GM19035 (cell line): Measurements from ENCODE around the gene PRSS2.

Experiments
- ATAC-seq: cut with Tn5 transposase; IDR thresholded peaks from one replicate; pipeline ENCODE4 v1.9.1; 2021; ENCODE audit not compliant: unreplicated experiment

Gene PRSS2

DNA sequence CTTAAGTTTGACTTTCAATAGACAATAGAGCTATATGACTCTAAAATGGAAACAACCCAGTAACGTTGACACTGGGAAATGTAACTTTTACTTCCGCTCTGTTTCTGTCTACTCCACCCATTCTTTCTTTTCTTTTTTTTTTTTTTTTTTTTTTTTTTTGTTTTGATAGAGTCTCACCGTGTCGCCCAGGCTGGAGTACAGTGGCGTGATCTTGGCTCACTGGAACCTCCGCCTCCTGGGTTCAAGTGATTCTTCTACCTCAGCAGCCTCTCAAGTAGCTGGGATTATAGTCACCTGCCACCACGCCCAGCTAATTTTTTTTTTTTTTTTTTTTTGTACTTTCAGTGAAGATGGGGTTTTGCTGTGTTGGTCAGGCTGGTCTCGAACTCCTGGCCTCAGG, 13.9 kb downstream of the PRSS2 start:
- ATAC-seq, result no peak

GRCh38 chr7:142785841-142786250, 15.1 kb downstream of the PRSS2 start:
- no peak for ATAC-seq

- no peak for ATAC-seq
These were observed 16.4 kb downstream of the PRSS2 start for GRCh38 chr7:142787034-142787768.

- no peak for ATAC-seq
These were observed 17.0 kb downstream of the PRSS2 start for GRCh38 chr7:142787783-142788182.

DNA sequence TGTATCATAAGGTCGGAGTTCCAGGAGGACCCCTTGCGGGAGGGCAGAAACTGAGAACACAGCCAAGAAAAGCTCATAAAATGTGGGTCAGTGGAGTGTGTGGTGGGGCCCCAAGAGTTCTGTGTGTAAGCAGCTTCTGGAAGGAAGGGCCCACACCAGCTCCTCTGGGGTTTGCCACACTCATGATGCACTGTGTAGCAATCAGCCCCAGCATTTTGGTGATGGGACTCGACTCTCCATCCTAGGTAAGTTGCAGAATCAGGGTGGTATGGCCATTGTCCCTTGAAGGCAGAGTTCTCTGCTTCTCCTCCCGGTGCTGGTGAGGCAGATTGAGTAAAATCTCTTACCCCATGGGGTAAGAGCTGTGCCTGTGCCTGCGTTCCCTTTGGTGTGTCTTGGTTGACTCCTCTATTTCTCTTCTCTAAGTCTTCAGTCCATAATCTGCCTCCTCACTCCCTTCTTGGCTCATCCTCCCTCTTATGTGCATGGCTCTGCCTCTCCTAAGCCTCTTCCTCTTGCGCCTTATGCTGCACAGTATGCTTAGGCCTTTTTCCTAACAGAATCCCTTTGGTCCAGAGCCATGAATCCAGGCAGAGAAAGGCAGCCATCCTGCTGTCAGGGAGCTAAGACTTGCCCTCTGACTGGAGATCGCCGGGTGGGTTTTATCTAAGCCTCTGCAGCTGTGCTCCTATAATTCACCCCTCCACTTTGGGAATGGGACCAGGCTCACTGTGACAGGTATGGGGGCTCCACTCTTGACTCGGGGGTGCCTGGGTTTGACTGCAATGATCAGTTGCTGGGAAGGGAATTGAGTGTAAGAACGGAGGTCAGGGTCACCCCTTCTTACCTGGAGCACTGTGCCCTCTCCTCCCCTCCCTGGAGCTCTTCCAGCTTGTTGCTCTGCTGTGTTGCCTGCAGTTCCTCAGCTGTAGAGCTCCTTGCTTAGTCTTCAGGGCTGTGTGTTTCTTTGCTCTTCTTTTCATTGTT, 17.8 kb downstream of the PRSS2 start:
- no peak for ATAC-seq

GRCh38 chr7:142789441-142789840, 18.7 kb downstream of the PRSS2 start:
- ATAC-seq, result no peak

DNA sequence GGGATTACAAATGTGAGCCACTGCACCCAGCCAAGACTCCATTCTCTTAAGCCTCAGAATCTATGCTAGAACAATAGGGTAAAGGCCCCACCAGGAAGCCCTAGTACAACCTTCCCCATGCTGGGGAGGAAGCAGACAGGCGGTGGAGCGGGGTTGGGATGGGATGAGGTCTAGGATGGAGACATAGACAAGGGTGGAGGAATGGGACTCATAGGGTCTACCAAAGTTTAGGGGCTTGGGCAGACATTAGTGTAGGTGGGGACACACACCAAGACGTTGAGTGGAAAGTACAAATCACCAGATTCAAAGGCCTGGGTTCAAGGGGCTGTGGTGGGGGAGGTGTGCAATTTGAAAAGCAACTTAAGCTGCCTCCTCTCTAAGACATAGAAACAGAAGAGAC, 19.3 kb downstream of the PRSS2 start:
- ATAC-seq, result no peak

GRCh38 chr7:142790555-142790954, 19.8 kb downstream of the PRSS2 start:
- no peak for ATAC-seq

DNA sequence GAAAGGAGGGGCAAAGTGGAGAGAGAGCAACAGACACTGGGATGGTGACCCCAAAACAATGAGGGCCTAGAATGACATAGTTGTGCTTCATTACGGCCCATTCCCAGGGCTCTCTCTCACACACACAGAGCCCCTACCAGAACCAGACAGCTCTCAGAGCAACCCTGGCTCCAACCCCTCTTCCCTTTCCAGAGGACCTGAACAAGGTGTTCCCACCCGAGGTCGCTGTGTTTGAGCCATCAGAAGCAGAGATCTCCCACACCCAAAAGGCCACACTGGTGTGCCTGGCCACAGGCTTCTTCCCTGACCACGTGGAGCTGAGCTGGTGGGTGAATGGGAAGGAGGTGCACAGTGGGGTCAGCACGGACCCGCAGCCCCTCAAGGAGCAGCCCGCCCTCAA, 20.7 kb downstream of the PRSS2 start:
- no peak for ATAC-seq

- ATAC-seq, result no peak
These were observed 21.4 kb downstream of the PRSS2 start for GRCh38 chr7:142792129-142792528.

- ATAC-seq, result no peak
These were observed 21.8 kb downstream of the PRSS2 start for GRCh38 chr7:142792593-142792992.

DNA sequence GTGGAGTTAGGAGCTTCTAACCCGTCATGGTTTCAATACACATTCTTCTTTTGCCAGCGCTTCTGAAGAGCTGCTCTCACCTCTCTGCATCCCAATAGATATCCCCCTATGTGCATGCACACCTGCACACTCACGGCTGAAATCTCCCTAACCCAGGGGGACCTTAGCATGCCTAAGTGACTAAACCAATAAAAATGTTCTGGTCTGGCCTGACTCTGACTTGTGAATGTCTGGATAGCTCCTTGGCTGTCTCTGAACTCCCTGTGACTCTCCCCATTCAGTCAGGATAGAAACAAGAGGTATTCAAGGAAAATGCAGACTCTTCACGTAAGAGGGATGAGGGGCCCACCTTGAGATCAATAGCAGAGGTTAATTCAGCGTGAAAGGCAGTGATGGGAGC, 22.4 kb downstream of the PRSS2 start:
- no peak for ATAC-seq

DNA sequence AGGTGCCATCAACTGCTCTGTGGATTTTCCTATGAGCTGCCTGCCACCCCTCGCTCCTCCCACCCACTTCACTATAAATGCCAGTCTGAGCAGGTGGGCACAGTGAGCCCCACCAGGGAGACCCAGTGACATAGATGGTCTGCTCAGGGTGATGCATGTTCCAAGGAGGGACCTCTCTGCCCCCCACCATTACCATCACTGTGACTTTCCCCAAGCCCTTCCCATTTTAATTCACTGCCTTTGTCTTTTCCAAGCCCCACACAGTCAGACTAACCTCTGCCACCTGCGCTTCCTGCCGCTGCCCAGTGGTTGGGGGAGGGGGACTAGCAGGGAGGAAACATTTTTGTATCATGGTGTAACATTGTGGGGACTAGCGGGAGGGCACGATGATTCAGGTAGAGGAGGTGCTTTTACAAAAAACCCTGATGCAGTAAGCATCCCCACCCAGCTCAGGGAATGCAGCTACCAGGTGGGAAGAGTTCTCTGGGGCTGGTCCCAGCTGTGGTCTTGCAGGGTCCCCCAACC, 24.6 kb downstream of the PRSS2 start:
- no peak for ATAC-seq

- ATAC-seq, result no peak
These were observed 25.3 kb downstream of the PRSS2 start for GRCh38 chr7:142796001-142796500.

DNA sequence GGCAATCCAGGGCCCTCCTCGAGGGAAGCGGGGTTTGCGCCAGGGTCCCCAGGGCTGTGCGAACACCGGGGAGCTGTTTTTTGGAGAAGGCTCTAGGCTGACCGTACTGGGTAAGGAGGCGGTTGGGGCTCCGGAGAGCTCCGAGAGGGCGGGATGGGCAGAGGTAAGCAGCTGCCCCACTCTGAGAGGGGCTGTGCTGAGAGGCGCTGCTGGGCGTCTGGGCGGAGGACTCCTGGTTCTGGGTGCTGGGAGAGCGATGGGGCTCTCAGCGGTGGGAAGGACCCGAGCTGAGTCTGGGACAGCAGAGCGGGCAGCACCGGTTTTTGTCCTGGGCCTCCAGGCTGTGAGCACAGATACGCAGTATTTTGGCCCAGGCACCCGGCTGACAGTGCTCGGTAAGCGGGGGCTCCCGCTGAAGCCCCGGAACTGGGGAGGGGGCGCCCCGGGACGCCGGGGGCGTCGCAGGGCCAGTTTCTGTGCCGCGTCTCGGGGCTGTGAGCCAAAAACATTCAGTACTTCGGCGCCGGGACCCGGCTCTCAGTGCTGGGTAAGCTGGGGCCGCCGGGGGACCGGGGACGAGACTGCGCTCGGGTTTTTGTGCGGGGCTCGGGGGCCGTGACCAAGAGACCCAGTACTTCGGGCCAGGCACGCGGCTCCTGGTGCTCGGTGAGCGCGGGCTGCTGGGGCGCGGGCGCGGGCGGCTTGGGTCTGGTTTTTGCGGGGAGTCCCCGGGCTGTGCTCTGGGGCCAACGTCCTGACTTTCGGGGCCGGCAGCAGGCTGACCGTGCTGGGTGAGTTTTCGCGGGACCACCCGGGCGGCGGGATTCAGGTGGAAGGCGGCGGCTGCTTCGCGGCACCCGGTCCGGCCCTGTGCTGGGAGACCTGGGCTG, 26.0 kb downstream of the PRSS2 start:
- peak; percentile 50 for ATAC-seq

DNA sequence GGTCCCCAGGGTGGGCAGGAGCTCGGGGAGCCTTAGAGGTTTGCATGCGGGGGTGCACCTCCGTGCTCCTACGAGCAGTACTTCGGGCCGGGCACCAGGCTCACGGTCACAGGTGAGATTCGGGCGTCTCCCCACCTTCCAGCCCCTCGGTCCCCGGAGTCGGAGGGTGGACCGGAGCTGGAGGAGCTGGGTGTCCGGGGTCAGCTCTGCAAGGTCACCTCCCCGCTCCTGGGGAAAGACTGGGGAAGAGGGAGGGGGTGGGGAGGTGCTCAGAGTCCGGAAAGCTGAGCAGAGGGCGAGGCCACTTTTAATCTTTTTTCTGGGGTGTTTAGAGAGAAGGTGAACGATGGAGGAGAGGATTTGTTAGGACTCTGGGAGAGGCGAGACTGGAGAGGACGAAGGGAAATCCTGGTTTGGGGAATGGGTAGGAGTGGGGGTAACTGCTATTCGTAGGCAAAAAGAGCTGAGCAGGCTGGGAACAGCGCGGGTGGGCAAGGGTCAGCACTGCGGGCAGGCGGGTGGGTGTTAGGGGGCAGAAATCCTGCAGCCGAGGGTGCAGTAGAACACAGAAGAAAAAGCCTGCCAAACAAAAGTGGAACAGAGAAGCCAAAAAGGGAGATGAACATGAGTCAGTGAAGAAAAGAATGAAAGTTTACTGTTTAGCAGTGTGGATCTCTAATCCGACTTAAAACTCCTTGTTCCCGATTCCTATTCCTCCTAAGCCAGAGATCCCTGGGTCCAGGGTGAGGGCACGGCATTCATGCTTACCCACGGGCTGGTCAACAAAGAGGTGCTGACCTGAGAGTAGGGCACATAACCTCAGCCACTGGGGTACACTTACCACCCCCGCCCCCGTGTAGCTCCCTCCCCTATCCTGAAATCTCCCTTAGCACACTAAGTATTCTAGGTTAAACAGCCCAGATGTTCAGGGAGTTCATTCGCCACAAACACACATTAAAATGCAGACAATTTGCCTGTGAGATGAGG, 26.9 kb downstream of the PRSS2 start:
- peak; percentile 42 for ATAC-seq

GRCh38 chr7:142798451-142799436, 28.0 kb downstream of the PRSS2 start:
- no peak for ATAC-seq

DNA sequence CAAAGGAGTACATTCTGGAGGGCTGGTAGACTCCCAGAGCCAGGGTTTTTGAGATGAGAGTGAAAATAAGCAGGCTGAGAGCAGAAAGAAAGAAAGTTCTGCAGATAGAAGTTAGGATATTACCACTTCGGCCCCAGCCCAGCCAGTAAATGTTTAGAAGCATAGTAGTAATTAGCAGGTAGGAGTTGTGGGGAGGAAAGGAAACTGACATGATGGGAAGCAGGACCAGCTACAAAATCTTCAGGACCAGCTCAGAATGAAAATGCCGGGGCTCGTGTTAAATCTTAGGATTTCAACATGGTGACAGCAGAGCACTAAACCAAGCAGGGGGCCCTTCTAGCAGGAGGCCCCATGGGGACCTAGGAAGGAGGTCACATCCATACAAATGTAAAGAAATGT, 28.7 kb downstream of the PRSS2 start:
- no peak for ATAC-seq
